HG02981 (cell line): ENCODE data around the gene MYORG.

Experiments
- ATAC-seq: cut with Tn5 transposase; IDR thresholded peaks from one replicate; pipeline ENCODE4 v1.9.1; 2021; ENCODE audit warnings: mild to moderate bottlenecking, moderate library complexity; ENCODE audit not compliant: unreplicated experiment

Gene MYORG

DNA sequence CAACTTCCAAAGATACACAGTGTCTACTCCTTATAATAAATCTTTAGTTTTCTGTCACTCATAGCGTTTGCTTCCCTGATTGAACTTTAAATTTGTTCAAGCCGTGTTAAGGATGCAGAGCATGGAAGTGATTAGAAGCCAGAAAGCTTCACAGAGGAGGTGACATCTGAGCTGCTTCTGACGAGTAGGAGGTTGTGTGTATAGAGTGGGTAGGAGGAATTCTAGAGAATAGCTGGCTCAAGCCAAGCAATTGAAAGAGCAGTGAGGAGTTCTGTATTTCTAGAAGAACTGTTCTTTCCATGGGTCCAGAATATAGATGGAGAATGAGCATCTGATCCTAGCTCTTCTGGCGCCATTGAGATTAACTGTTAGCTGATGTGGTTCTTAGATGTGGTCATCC lies 41.3 kb downstream of the MYORG start:
- no peak for ATAC-seq

DNA sequence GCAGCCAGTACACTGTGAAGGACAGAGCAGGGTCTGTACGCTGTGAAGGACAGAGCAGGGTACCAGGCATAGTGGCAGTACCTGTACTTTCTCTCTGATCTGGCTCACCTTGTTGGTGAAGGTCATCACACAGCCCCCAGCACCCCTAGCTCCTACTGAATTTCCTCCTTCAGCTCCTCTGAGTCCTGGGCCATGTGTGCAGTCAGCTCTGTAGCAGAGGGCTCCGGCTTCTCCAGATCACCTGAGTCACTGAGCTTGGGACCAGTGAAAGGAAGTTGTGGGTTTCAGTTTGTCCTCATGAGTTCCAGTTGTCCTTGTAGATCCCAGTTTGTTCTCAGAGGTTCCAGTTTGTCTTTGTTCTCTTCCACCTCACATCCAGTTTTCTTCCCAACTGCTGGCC lies 41.8 kb downstream of the MYORG start:
- ATAC-seq, result no peak

DNA sequence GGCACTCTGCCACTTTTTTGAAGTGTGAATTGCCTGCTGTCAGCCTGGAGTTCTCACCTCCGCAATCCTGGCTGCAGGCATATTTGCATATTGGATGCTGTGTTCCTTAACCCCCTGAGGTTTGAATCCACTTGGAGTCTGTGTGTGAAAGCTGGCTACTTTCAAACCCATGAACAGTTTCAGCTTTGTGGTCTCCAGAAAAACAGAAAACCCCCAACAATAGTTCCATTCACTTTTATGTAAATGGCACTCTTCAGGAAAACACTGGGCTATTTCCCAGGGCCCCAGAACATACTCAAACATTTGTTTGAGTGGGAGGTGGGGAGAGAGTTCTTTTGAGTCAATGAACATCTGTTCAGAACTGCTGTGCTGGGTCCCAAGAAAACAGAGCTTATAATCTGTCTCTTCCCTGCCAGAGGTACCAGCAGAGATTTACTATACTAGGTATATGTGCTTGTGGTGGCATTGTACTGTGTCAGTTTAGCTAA lies 42.3 kb downstream of the MYORG start:
- ATAC-seq, result no peak

DNA sequence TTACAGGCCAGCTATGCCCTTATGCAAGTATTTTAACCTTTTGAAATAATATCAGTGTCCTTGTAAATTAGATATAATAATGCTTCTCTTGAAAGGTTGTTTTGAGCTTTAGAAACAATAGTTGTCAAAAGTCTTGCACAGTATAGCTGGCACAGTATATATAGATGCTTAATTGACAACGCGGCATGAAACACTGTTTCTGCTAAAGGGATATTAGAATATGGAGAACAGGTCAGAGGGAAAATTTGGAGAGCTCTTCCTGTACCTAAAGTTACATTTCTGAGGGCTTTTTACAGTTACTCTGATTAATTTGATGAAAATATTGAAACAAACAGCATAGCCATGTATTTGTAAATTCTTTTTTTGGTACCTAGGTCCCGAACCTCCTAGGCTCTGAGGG lies 42.9 kb downstream of the MYORG start:
- no peak for ATAC-seq

DNA sequence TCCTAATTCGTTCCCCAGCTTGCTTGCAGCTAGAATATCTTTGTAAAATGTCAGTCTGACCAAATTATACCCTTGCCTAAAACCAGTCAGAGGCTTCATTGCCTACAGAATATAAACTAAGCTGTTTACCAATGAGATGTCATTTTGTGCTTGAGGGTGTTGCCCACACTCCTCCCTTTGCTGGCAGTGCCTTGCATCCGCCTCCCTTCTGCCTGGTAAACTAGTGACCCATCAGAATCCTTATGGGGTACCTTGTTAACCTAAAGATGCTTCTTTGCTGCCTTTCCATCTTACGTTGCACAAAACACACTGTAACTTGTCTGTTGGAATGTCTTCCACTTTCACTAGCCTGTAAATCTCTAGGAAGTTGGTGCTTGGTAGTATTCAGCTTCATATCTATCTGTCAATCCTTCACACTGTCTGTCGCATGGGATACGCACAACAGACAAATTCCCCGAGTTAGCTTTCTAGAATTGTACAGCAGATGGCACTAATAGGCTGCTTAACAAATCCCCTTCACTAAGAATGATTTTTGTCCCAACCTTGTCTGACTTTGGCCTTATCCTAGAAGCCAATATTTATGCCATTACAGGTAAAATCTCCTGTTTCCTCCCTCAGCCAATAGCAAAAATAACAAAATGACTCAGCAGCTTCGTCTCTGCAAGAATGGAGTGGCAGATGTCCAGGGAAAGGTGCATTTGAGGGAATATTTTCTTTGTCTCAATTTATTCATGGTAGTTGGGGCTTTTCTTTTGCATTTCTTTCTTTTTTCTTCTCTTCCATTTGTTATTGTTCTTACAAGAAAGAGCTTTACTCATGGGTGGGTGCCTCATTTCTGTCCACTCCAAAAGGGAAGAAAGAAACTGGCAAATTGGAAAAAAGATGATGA lies 44.4 kb downstream of the MYORG start:
- ATAC-seq, result no peak

DNA sequence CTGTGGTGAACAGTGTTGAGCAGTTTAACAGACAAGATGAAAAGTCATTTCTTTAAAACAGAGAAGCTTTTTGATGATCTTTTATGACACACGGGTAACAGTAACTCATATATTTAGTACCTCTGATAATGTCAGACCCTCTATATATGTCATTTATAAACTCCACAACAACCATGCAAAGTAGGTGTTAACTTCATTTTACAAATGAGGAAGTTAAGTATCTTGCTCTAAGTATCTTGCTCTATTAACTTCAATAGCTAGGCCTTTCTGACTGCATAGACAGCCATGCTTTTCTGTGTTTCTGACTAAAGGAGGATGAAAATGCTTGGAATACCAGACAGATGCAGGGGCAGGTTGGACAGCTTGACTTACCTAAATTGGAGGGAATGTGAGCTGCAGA lies 45.5 kb downstream of the MYORG start:
- ATAC-seq, result no peak

DNA sequence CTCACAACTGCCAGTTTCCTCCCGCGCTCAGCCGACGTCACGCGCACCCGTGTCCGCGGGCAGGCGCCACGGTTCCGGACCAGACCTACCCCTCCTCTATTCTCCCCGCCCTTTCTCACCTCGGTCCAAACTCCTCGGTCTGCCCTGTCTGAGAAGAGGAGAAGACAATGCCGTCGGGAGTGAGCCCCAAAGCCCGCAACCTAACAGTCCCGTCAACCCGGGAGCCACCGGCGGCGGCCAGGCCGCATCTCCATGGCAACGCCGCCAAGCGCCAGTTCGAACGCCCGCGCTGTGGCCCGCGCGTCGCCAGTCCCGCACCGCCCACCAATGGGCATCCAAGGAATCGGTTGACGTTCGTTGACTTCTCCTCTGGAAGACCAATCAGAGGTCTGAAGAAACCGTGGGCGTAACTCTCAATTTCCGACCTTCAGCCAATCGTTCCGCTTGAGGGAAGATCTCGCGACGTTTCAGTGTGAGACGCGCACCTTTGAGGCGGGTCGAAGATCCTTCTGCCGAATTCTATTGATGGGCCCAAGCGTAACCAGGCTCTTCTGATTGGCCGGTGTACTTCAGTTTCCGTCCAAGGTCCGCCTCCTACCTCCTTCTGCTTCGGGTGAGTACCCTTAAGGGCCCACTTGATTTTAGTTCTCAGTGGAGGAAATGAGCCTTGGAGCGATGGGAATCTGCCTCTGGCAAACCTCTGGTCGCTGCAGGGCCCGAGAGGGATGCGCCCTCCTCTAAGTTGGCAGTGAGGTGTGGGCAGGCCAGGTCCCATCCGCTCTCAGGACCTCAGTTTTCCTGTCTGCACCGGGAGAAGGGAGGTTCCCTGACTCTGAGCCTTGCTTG lies 47.5 kb downstream of the MYORG start, which contains the start of the genes KIF24 and NUDT2:
TSS of gene KIF24 (minus strand) at position 282 of the 846 bp plus-strand sequence. CDS start 17,922 bp downstream, outside the sequence.
TSS of gene NUDT2 (plus strand) at position 583 of the 846 bp plus-strand sequence. CDS start 9,471 bp downstream, outside the sequence.
- peak; percentile 95 for ATAC-seq

DNA sequence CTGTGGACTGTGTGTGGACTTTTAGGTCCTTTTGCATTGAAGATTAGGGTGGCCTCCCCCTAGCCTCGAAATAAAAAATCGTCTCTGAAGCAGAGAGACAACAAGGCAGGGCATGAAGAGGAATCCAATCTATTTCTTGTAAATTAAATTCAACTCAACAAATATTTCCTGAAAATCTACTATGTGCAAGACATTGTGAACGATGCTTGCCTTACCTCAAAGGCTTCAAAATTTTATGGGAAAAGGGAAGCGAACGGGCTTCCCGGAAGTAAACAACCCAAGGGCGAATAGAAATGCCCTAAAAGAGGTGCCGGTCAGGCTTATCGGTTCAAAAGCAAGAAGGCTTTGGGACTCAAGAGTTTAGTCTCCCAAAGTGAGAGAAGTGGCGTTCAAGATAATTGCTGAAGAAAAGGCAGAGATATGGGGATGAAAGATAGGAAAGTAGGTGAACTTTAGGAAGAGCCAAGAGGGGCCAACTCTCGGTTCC lies 48.2 kb downstream of the MYORG start:
- ATAC-seq, result no peak

DNA sequence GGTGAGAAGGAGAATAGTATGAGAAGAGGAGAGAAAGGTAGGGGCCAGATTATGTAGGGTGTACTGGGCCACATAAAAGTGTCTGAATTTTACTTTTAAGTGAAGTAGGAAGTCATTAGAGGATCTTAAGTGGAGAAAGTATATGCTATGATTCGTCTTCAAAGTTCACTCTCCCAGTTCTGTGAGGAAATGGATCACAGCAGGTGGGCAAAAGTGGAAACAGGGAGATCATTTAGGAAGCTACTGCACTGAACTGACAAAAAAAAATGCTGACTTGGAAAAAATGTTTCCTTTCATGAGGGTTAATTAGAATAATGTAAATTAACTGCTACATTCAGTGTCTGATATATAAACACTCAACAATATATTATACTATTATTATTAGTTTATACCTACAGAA lies 50.0 kb downstream of the MYORG start:
- no peak for ATAC-seq

DNA sequence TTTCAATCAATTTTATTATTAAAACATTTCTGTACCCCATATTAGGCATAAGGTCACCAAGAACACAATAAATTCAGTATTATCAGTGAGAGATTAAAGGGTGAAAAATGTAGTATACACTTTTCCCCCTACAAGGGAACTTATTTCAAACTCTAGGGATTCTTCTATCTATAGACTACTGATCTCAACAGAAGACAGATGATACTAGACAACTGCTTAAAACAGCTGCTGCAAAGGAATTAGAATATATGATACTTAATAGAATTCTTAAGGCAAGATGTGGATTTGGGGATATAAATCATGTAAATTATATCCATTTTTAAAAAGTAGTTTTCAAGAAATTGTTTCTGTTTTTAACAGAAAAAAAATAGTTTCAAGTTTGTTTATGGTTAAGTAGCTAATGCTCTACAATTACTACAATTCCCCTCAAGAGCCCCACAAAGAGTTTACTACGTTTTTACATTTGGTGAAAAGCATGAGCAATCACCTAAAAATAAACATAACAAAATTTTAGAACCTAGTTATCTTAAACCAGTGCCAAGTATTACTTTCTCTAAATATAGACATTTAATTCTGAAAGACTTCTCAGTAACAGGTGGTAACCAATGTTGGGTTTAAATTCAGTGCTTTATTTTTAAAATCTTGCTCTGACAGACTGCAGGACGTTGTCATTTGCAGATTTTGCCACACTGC lies 53.7 kb downstream of the MYORG start:
- ATAC-seq, result no peak

DNA sequence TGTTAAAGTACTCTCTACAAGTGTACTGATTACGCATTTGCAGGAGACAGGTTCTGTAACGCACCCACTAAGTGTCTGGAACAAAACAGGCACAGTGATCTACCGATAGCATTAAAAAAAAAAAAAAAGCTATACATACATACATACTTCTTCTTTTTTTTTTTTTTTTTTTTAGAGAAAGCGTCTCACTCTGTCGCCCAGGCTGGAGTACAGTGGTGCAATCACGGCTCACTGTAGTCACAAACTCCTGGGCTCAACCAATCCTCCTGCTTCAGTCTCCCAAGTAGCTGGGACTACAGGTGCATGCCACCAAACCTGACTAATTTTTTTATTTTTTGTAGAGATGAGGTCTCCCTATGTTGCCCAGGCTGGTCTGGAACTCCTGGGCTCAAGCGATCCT lies 55.2 kb downstream of the MYORG start:
- no peak for ATAC-seq

DNA sequence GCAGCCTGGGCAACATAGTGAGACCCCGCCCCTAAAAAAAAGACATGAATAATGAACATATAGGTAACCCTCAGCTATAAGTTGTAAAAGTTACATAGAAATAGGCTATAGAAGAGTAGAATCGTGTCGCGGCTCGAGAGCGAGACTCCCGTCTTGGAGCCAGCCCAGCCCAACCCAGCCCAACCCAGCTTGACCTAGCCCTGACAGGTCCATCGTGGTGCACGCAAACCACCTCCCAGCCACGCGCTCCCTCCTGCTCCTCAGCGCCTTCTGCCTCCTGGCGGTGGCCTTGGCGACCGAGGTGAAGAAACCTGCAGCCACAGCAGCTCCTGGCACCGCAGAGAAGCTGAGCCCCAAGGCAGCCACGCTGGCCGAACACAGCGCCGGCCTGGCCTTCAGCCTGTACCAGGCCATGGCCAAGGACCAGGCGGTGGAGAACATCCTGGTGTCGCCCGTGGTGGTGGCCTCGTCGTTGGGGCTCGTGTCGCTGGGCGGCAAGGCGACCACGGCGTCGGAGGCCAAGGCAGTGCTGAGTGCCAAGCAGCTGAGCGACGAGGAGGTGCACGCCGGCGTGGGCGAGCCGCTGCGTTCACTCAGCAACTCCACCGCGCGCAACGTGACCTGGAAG lies 58.4 kb downstream of the MYORG start:
- ATAC-seq, result no peak

DNA sequence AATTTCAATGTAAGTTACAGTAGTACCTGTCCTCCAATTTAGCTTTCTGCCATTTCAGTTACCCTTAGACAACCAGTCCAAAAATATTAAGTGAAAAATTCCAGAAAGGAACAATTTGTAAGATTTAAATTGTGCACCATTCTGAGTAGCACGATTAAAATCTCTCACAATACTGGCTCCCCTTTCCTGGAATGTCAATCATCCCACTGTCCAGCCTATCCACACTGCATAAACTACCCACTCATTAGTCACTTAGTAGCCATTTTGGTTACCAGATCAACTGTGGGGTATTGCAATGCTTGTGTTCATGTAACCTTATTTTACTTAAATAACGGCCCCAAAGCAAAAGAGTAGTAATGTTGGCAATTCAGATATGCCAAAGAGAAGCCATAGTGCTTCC lies 59.3 kb downstream of the MYORG start:
- ATAC-seq, result no peak
